Measurements from ENCODE around the gene ADAM10.
"Not testable (repeated sequence)": the region's sequence is repeated elsewhere in the genome, so short reads cannot be mapped to it uniquely, and the experiment has no call there.

ADAM10 gene

DNA sequence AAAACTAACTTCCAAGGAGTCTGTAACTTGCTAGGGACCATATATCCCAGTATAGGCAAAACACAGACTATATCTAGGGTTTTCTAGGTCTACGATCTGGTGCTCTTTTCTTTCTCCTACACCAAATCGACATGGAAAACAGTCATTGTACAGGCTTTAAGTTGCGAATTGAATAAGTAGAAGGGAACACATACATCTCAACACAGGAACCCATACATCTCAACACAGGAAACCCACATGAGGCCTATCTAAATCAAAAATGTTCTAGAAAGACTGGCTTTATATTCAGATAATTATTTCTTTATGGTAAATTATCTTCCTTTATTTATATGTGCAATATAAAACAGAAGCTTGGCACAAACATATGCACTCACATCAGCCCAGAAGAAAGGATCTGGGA, 126.6 kb downstream of the ADAM10 start:
- DNase-seq (ENCODE audit: low spot score in 2 of 2): no peak
- peaks cover 2% of the 10 kb centered on the region; the same call in 1 of the 2 replicates for H3K9me3 ChIP-seq
- in situ Hi-C loops (cut with MboI; ENCODE audit: low sequenced_read_pairs): no loop called here

DNA sequence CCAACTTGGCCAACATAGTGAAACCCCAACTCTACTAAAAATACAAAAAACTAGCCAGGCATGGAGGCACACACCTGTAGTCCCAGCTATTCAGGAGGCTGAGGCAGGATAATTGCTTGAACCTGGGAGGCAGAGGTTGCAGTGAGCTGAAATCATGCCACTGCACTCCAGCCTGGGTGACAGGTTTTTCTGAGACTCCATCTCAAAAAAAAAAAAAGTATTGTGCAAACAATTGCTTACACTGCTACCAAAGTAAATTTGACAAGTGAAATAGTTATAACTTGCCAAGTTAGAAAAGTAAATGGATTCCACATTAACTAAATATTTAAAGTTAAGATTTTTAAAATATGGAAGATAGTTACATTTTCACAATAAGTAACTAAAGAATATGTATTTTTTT, 129.2 kb downstream of the ADAM10 start:
- H3K9me3 ChIP-seq; H3K36me3 ChIP-seq (replicated peaks): not testable (repeated sequence)

More for the DNA sequence above, 126.6 kb downstream of the ADAM10 start:
- Histone ChIP-seq H3K36me3 (replicated peaks) (peaks cover 4% of the 10 kb centered on the region; the same call in 1 of the 2 replicates), H3K4me1 (peaks cover 7% of the 10 kb centered on the region), H3K27me3 (ENCODE audit: low read depth) (no peaks in the 10 kb centered on the region), H3K4me3 (no peak overlapping the region)

DNA sequence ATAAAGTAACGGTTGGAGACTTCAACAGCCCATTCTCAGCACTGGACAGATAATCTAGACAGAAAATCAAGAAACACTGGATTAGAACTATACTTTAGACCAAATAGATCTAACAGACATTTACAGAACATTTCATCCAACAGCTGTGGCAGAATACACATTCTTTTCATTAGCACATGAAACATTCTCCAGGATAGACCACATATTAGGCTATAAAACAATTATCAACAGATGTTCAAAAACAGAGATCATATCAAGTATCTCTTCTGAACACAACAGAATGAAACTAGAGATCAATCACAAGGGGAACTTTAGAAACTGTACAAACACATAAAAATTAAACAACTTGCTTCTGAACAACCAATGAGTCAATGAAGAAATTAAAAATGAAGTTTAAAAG, 133.3 kb downstream of the ADAM10 start:
- Histone ChIP-seq H3K36me3 (replicated peaks) (peaks cover 4% of the 10 kb centered on the region; the same call in 1 of the 2 replicates), H3K4me3 (no peak overlapping the region)
- in situ Hi-C loops (cut with MboI; ENCODE audit: low sequenced_read_pairs): no loop called here

More for the DNA sequence above, 129.2 kb downstream of the ADAM10 start:
- in situ Hi-C loops (cut with MboI; ENCODE audit: low sequenced_read_pairs); H3K27me3 ChIP-seq (ENCODE audit: low read depth); H3K4me3 ChIP-seq; H3K4me1 ChIP-seq; DNase-seq (ENCODE audit: low spot score in 2 of 2): not testable (repeated sequence)

DNA sequence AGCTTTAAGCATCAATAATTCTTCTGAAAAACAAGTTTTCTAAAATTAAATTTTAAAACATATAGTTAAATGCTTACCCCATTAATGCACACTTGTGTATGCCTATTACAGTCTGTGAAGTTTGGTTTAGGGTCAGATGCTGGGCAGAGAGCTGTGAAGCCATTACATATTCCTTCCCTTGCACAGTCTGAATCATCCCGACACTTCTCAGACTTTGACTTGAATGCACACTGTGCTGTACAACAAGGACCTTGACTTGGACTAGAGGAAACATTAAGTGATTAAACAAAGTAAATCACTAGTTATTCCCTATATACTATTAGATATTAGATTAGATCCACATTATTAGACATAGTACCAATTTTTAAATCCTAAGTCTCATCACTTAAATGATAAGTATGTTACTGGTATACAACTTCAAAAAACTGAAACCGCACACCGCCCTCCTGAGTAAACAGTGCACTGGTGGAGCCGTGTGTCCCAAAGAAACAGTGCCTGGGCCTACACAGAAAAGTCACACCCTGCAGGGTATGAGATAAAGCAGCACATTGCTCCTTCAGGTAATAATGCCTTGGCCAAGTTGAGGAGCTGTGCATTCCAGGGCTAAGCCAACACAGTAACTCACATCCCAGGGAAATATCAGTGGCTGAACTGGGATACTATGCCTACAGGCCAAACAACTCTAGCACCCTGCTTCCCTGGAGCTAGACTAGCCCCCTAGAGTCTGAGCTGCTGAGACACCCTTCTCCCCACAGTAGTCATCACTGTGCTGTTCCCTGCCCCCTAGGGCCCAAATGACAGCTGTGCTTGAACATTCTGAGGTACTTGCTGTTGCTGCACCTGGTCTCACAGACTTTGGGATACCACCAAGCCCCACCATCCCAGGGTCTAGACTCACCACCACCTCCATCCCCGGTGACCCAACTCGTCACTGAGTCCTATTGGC, 137.5 kb downstream of the ADAM10 start:
- in situ Hi-C loops (cut with MboI; ENCODE audit: low sequenced_read_pairs): no loop called here
- Histone ChIP-seq H3K9me3 (no peaks in the 10 kb centered on the region), H3K4me1 (no peaks in the 10 kb centered on the region), H3K27me3 (ENCODE audit: low read depth) (no peaks in the 10 kb centered on the region), H3K4me3 (no peak overlapping the region), H3K36me3 (replicated peaks) (0 out of 2 replicates have a peak, but pooled peaks cover 2% of the 10 kb centered on the region)
- no peak for DNase-seq (ENCODE audit: low spot score in 2 of 2)

More for the DNA sequence above, 133.3 kb downstream of the ADAM10 start:
- no peak for DNase-seq (ENCODE audit: low spot score in 2 of 2)
- H3K4me1 ChIP-seq: peaks cover under 1% of the 10 kb centered on the region
- H3K27me3 ChIP-seq (ENCODE audit: low read depth): no peaks in the 10 kb centered on the region
- H3K9me3 ChIP-seq: peaks cover 2% of the 10 kb centered on the region; the same call in 1 of the 2 replicates

DNA sequence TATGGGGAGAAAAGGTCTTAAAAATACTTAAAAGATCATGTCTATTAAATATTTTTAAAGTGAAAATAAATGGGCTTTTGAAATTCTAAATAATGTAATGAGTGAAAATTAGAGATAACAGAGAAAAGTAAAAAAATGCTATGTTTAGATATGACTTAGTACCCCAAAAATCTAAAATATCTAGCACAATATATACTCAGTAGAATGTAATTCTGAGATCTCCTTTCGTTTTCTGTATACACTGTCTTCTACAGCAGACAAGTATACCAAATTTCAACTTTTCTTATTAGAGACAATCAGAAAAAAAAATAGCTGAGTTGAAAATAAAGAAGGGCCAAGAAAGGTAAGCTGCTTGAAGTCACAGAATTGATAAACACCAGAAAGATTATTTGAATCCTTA, 140.8 kb downstream of the ADAM10 start:
- Histone ChIP-seq H3K27me3 (ENCODE audit: low read depth) (no peaks in the 10 kb centered on the region), H3K4me1 (no peaks in the 10 kb centered on the region), H3K4me3 (no peak overlapping the region), H3K36me3 (replicated peaks) (0 out of 2 replicates have a peak, but pooled peaks cover 2% of the 10 kb centered on the region), H3K9me3 (no peaks in the 10 kb centered on the region)
- in situ Hi-C loops (cut with MboI; ENCODE audit: low sequenced_read_pairs): no loop called here
- no peak for DNase-seq (ENCODE audit: low spot score in 2 of 2)

DNA sequence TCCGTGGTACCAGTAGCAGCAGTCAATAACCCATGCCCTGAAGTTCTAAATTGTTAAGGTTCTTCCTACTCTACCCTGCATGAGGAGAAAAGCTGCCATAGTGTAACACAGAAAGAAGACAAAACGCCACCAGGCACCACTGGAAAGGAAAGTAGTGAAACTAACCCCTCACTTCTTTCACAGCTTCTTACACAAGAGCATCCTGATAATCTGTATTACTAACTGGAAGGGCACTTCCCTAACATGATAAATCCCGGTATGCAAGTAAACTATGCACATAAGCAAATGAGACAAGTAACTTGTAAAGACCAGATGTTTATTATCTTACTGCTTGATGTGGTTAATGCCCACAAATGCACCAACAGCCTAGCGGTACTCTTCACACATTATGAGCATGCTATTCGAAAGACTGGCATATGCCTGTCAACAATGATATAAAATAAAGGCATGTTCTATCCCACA, 141.3 kb downstream of the ADAM10 start:
- Histone ChIP-seq H3K27me3 (ENCODE audit: low read depth) (no peaks in the 10 kb centered on the region), H3K4me1 (no peaks in the 10 kb centered on the region), H3K36me3 (replicated peaks) (0 out of 2 replicates have a peak, but pooled peaks cover 2% of the 10 kb centered on the region), H3K9me3 (no peaks in the 10 kb centered on the region), H3K4me3 (no peak overlapping the region)
- no peak for DNase-seq (ENCODE audit: low spot score in 2 of 2)
- in situ Hi-C loops (cut with MboI; ENCODE audit: low sequenced_read_pairs): no loop called here

DNA sequence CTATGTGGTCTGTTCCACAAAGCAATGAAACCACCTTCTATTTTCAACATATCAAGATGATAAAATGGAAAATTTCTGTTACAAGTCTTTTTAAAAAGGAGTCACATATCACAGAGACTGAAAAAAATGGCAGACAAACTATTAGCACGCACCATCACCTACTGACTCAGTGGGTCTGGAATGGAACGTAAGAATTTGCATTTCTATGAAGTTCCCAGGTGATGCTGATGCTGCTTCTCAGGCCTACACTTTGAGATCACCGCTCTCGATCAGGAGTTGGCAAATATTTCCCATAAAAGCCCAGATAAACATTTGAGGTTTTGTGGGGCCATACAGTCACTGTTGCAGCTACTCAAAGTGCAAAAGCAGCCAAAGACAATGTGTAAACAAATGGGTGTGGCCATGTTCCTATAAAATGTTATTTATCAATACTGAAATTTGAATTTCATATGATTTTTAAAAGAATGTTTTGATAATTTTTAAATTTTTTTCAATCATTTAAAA, 142.9 kb downstream of the ADAM10 start:
- no peaks in the 10 kb centered on the region for H3K27me3 ChIP-seq (ENCODE audit: low read depth)
- H3K36me3 ChIP-seq (replicated peaks): 0 out of 2 replicates have a peak, but pooled peaks cover 2% of the 10 kb centered on the region
- no peak for DNase-seq (ENCODE audit: low spot score in 2 of 2)
- in situ Hi-C loops (cut with MboI; ENCODE audit: low sequenced_read_pairs): no loop called here
- no peaks in the 10 kb centered on the region for H3K4me1 ChIP-seq
- no peaks in the 10 kb centered on the region for H3K9me3 ChIP-seq
- no peak overlapping the region for H3K4me3 ChIP-seq

DNA sequence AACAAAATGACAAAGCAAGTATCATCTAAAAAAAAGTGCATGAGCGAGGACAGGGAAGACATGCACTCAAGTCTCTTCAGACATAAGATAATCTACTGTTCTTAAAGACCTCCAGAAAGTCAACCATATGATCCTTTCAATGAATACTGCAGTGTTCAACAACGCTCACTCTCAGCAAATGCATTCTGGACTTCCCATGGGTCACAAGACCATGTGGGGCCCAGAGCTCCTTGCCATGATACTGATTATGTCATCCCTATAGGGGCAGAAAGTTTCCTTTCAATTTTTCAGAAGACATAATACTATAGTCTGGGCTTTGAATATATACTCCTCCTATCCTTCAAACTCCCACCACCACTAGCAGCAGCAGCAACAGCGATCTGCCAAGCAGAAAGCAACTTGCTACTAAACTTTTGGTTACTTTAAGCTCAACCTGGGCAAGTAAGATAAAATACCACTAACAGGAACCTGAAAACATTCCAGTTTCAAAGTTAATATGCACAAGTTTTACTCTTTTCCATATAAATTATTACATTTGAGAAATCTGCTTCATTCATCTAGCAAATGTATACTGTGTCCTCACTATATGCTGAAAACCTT, 143.5 kb downstream of the ADAM10 start:
- no peaks in the 10 kb centered on the region for H3K27me3 ChIP-seq (ENCODE audit: low read depth)
- H3K4me1 ChIP-seq: no peaks in the 10 kb centered on the region
- no peak for DNase-seq (ENCODE audit: low spot score in 2 of 2)
- H3K9me3 ChIP-seq: no peaks in the 10 kb centered on the region
- H3K4me3 ChIP-seq: no peak overlapping the region
- in situ Hi-C loops (cut with MboI; ENCODE audit: low sequenced_read_pairs): no loop called here
- H3K36me3 ChIP-seq (replicated peaks): 0 out of 2 replicates have a peak, but pooled peaks cover 2% of the 10 kb centered on the region

DNA sequence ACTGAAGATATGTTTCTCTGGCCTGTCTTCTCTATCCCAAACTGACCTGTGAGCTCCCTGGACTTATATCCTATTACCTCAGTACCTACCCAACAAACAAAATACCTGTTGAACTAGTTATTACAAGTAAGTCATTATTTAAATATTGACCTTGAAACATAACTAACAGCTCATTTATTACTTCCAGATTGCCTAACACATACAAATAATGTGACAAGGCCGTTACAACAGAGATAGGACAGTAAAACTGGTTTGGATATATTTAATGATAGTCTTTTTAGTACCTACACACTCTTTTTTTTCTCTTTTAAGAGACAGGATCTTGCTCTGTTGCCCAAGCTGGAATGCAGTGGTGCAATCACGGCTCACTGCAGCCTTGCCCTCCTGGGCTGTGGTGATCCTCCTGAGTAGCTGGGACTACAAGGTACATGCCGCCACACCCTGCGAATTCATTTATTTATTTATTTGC, 145.0 kb downstream of the ADAM10 start:
- in situ Hi-C loops (cut with MboI; ENCODE audit: low sequenced_read_pairs): no loop called here
- no peak overlapping the region for H3K4me3 ChIP-seq
- no peaks in the 10 kb centered on the region for H3K27me3 ChIP-seq (ENCODE audit: low read depth)
- 0 out of 2 replicates have a peak, but pooled peaks cover 2% of the 10 kb centered on the region for H3K36me3 ChIP-seq (replicated peaks)
- no peak for DNase-seq (ENCODE audit: low spot score in 2 of 2)
- no peaks in the 10 kb centered on the region for H3K4me1 ChIP-seq
- H3K9me3 ChIP-seq: no peaks in the 10 kb centered on the region

DNA sequence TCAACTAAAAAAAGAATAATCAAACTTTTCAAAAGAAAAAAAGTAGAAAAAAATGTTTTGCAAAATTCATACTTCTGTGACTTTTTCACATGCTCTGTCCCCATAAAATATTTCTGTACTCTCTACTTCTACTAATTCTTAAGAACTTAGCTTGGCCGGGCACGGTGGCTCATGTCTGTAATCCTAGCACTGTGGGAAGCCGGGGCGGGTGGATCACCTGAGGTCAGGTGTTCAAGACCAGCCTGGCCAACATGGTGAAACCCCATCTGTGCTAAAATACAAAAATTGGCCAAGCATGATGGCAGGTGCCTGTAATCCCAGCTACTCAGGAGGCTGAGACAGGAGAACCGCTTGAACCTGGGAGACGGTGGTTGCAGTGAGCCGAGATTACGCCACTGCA, 145.6 kb downstream of the ADAM10 start:
- H3K36me3 ChIP-seq (replicated peaks); DNase-seq (ENCODE audit: low spot score in 2 of 2); H3K27me3 ChIP-seq (ENCODE audit: low read depth); H3K4me1 ChIP-seq; H3K4me3 ChIP-seq; in situ Hi-C loops (cut with MboI; ENCODE audit: low sequenced_read_pairs); H3K9me3 ChIP-seq: not testable (repeated sequence)

DNA sequence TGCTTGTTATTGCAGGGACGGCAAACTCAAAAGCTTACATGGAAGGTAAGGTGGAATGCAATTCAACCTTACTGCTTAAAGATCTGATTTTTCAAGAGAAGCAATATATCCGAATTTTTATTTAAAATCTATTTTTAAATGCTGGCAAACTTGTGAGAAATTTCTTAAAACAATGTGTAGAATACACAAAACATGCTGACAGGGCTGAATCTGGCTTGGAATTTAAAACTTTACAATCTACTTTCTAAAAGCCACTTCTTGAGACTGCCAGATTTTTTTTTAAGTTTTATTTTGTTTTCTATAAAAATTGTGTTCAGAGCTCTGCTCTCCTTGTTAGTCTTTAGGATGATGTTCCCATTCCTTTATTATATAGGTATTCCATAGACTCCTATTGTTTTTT, 146.7 kb downstream of the ADAM10 start:
- DNase-seq (ENCODE audit: low spot score in 2 of 2): no peak
- Histone ChIP-seq H3K27me3 (ENCODE audit: low read depth) (no peaks in the 10 kb centered on the region), H3K36me3 (replicated peaks) (no peaks in the 10 kb centered on the region), H3K9me3 (no peaks in the 10 kb centered on the region), H3K4me3 (no peak overlapping the region), H3K4me1 (no peaks in the 10 kb centered on the region)
- in situ Hi-C loops (cut with MboI; ENCODE audit: low sequenced_read_pairs): no loop called here

DNA sequence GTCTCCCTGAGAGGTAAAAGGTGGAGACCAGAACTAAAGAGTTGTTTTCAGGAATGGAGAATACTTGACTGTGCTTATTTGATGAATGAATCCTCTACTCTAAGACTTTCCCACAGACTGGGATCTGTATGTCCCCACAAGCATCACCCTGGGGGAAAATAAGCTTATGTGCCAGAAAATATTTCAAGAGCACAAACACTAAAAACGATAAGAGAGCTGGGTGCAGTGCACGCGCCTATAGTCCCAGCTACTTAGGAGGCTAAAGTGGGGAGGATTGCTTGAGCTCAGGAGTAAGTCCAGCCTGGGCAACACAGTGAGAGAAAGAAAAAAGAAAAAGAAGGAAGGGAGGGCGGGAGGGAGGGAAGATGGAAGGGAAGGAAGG, 150.7 kb downstream of the ADAM10 start:
- Histone ChIP-seq H3K36me3 (replicated peaks) (peaks cover 7% of the 10 kb centered on the region; the same call in 1 of the 2 replicates), H3K4me1 (no peaks in the 10 kb centered on the region), H3K9me3 (no peaks in the 10 kb centered on the region), H3K4me3 (no peak overlapping the region), H3K27me3 (ENCODE audit: low read depth) (no peaks in the 10 kb centered on the region)
- in situ Hi-C loops (cut with MboI; ENCODE audit: low sequenced_read_pairs): no loop called here
- DNase-seq (ENCODE audit: low spot score in 2 of 2): no peak

DNA sequence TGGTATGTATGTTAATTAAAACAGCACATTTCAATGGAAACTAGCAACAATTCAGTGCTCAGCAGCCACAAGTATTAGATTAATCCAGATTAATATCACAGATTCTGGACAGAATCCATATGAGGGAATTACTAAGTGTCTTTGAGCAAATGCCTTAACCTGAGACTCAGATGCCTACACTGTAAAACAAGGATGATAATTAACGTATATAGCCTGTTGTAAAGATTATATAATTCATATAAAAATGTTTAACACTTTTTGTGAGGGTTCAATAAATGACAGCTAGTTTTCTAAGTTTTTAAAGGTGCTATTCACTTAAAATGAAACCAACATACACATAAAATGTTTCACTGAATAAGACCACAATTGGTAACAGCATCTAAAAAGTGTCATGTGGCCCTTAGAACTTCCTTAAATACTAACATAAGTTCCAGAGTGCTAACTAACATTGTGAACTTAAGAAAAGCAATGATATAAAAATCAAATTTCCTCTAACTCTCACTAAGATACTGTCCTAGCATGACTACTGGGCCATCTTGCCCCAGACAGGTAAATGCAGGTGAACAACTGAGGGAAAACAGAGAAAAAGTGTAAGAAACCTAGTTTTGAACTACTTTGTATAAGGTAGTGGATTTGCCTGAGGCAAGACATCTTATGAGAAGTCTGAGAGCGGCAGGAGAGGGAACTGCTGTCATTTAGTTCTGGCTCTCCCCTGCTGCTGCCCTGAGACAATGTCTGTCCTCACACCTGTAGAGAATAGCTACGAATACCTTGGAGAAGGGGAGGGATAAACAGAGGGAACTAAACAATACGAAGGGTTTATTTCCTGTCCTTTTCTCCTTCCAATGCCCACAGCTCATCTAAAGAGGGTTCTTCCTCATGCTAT, 151.3 kb downstream of the ADAM10 start:
- H3K4me1 ChIP-seq: no peaks in the 10 kb centered on the region
- H3K27me3 ChIP-seq (ENCODE audit: low read depth): no peaks in the 10 kb centered on the region
- no peak overlapping the region for H3K4me3 ChIP-seq
- DNase-seq (ENCODE audit: low spot score in 2 of 2): no peak
- in situ Hi-C loops (cut with MboI; ENCODE audit: low sequenced_read_pairs): no loop called here
- H3K36me3 ChIP-seq (replicated peaks): peaks cover 7% of the 10 kb centered on the region; the same call in 1 of the 2 replicates
- no peaks in the 10 kb centered on the region for H3K9me3 ChIP-seq

Measured in HAP-1 (cell line).